Measurements from ENCODE around the gene PACS1. TPM values are rescaled to one million over a fixed set of nuclear protein-coding genes. Genes with fewer than 3 reads are reported as not detected.

Gene PACS1
- total RNA-seq, 1 donor from 2014 or later, result 13.6 TPM

DNA sequence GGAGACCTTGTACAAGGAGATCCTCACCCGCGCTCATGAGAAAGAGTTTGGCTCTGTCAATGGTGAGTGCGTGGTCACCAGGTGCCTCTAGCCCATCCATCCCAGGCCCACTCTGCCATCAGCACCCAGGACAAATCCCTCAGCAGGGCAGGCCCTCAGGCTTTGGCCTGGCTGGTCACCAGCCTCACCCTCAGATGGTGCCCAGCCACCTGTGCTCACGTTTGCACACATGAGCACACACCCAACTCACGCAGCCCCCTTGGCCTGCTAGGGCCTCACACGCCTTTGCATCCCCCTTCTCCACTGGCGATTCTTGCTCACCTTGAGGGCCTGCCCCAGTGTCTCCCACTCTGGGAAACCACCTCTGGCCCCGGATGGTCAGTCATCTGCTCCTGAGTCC, 194.3 kb downstream of the PACS1 start:
- Histone ChIP-seq H3K4me3 (ENCODE audit: low read length in 3 of 3) (no peak overlapping the region), H3K36me3 (ENCODE audit: control insufficient read depth in 3 of 3, insufficient read depth in 3 of 3, low read length in 3 of 3) (peaks cover 27 to 39% (median 34%) of the 10 kb centered on the region in 3 donors), H3K9me3 (ENCODE audit: control insufficient read depth in 3 of 3, low read length in 3 of 3) (no peaks in the 10 kb centered on the region), H3K27me3 (ENCODE audit: control insufficient read depth in 3 of 3, insufficient read depth in 3 of 3, low read length in 3 of 3) (no peaks in the 10 kb centered on the region), H3K4me1 (ENCODE audit: control insufficient read depth in 3 of 3, insufficient read depth in 3 of 3, low read length in 3 of 3) (peaks cover 10 to 23% (median 16%) of the 10 kb centered on the region in 3 donors), H3K27ac (ENCODE audit: low read depth, low read length) (no peak overlapping the region), H3K9ac (ENCODE audit: low read depth in 1 of 3, low read length in 3 of 3) (no peak overlapping the region)

DNA sequence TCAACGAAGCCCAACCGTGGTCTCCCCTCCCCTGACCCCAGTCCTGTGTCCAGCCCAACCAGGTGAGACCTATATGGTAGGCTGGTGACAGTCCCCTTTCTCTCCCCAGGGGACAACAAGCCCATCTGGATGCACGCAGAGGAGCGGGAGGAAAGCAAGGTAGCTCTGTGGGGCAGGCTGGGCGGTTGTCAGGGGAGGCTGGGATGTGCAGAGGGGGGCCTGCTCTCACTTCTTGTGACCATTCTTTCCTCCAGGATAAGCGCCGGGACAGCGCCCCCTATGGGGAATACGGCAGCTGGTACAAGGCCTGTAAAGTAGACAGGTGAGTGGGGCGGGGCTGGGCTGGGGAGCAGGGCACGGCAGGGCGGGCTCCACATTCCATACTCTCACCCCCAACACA, 194.8 kb downstream of the PACS1 start:
- peaks cover 27 to 38% (median 34%) of the 10 kb centered on the region in 3 donors for H3K36me3 ChIP-seq (ENCODE audit: control insufficient read depth in 3 of 3, insufficient read depth in 3 of 3, low read length in 3 of 3)
- H3K9ac ChIP-seq (ENCODE audit: low read depth in 1 of 3, low read length in 3 of 3), result no peak overlapping the region
- no peaks in the 10 kb centered on the region for H3K27me3 ChIP-seq (ENCODE audit: control insufficient read depth in 3 of 3, insufficient read depth in 3 of 3, low read length in 3 of 3)
- no peak overlapping the region for H3K4me3 ChIP-seq (ENCODE audit: low read length in 3 of 3)
- H3K9me3 ChIP-seq (ENCODE audit: control insufficient read depth in 3 of 3, low read length in 3 of 3), result no peaks in the 10 kb centered on the region
- peaks cover 15 to 29% (median 22%) of the 10 kb centered on the region in 3 donors for H3K4me1 ChIP-seq (ENCODE audit: control insufficient read depth in 3 of 3, insufficient read depth in 3 of 3, low read length in 3 of 3)
- H3K27ac ChIP-seq (ENCODE audit: low read depth, low read length), result no peak overlapping the region

DNA sequence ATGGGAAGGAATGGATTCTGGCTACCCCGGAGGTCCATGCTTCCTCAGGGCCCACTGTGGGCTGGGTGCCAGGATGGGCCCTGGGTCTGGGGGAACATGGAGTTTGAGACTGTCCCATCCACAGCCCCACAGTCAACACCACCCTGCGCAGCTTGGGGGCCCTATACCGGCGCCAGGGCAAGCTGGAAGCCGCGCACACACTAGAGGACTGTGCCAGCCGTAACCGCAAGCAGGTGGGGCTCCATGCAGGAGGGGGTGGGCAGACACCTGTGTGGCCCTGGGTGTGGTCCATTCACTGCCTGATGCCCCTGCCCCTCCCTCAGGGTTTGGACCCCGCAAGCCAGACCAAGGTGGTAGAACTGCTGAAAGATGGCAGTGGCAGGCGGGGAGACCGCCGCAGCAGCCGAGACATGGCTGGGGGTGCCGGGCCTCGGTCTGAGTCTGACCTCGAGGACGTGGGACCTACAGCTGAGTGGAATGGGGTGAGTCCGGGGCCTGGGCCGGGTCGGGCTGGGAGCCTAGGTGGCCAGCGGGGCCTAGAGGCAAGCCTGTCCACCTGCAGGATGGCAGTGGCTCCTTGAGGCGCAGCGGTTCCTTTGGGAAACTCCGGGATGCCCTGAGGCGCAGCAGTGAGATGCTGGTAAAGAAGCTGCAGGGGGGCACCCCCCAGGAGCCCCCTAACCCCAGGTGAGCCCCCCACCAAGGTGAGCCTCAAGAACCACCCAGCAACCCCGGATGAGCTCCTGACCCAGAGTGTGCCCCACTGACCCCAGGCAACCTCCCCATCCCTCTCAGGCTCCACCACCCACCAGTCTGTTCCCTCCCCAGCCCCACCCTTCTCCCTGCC, 195.7 kb downstream of the PACS1 start:
- H3K27me3 ChIP-seq (ENCODE audit: control insufficient read depth in 3 of 3, insufficient read depth in 3 of 3, low read length in 3 of 3), result no peaks in the 10 kb centered on the region
- H3K9ac ChIP-seq (ENCODE audit: low read depth in 1 of 3, low read length in 3 of 3), result no peak overlapping the region
- no peak overlapping the region for H3K27ac ChIP-seq (ENCODE audit: low read depth, low read length)
- peaks cover 29 to 38% (median 34%) of the 10 kb centered on the region in 3 donors for H3K36me3 ChIP-seq (ENCODE audit: control insufficient read depth in 3 of 3, insufficient read depth in 3 of 3, low read length in 3 of 3)
- H3K9me3 ChIP-seq (ENCODE audit: control insufficient read depth in 3 of 3, low read length in 3 of 3), result no peaks in the 10 kb centered on the region
- peaks cover 21 to 37% (median 29%) of the 10 kb centered on the region in 3 donors for H3K4me1 ChIP-seq (ENCODE audit: control insufficient read depth in 3 of 3, insufficient read depth in 3 of 3, low read length in 3 of 3)
- H3K4me3 ChIP-seq (ENCODE audit: low read length in 3 of 3), result no peak overlapping the region

DNA sequence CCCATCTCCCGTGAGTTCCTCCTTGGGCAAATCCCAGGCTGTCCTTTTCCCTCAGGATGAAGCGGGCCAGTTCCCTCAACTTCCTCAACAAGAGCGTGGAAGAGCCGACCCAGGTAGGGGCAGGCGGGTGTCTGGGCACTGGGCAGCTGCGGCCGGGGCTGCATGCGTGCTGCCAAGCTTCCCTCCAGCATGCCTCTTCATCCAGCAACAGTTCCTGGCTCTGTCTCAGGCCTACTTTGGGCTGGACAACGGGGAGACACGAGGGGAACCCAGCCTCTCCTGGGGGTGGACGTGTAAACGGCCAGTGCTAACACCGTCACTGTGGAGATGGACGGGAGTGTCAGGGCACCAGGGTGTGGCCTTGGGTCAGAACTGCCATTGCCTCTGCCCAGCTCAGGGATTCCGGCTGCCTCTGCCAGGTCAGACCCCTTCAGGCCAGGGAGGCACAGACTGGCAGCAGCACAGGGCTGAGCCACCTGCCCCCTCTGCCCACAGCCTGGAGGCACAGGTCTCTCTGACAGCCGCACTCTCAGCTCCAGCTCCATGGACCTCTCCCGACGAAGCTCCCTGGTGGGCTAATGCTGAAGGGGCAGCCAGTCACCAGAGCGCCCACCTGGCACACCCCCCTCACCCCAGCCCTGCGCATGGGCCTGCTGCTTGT, 196.4 kb downstream of the PACS1 start:
- Histone ChIP-seq H3K4me3 (ENCODE audit: low read length in 3 of 3) (peak overlapping the region; percentile 73 to 86 (median 85)), H3K9me3 (ENCODE audit: control insufficient read depth in 3 of 3, low read length in 3 of 3) (no peaks in the 10 kb centered on the region), H3K27me3 (ENCODE audit: control insufficient read depth in 3 of 3, insufficient read depth in 3 of 3, low read length in 3 of 3) (no peaks in the 10 kb centered on the region), H3K36me3 (ENCODE audit: control insufficient read depth in 3 of 3, insufficient read depth in 3 of 3, low read length in 3 of 3) (peaks cover 24 to 36% (median 31%) of the 10 kb centered on the region in 3 donors), H3K4me1 (ENCODE audit: control insufficient read depth in 3 of 3, insufficient read depth in 3 of 3, low read length in 3 of 3) (peaks cover 21 to 39% (median 30%) of the 10 kb centered on the region in 3 donors), H3K9ac (ENCODE audit: low read depth in 1 of 3, low read length in 3 of 3) (peak overlapping the region; percentile 70 to 77 (median 75)), H3K27ac (ENCODE audit: low read depth, low read length) (peak overlapping the region; percentile 65)

DNA sequence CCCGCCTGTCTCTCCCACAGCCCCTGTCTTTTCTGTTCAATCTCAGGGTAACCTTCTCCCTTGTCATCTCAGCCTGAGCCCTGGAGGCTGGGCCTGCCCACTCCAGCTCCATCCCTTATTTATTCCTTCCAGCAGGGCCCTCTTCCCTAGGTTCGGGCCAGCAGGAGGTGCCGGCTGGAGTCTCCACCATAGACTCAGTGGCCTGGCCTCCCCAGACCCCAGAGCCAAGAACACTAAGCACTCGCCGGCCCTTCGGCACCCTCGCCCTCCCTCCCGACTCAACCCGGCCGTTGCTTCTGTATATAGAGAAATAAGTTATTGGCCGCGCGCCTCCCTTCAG, 196.9 kb downstream of the PACS1 start:
- Histone ChIP-seq H3K27me3 (ENCODE audit: control insufficient read depth in 3 of 3, insufficient read depth in 3 of 3, low read length in 3 of 3) (no peaks in the 10 kb centered on the region), H3K9me3 (ENCODE audit: control insufficient read depth in 3 of 3, low read length in 3 of 3) (no peaks in the 10 kb centered on the region), H3K27ac (ENCODE audit: low read depth, low read length) (peak overlapping the region; percentile 65), H3K36me3 (ENCODE audit: control insufficient read depth in 3 of 3, insufficient read depth in 3 of 3, low read length in 3 of 3) (peaks cover 26 to 36% (median 31%) of the 10 kb centered on the region in 3 donors), H3K4me1 (ENCODE audit: control insufficient read depth in 3 of 3, insufficient read depth in 3 of 3, low read length in 3 of 3) (peaks cover 21 to 42% (median 30%) of the 10 kb centered on the region in 3 donors), H3K4me3 (ENCODE audit: low read length in 3 of 3) (peak overlapping the region; percentile 73 to 86 (median 85)), H3K9ac (ENCODE audit: low read depth in 1 of 3, low read length in 3 of 3) (peak overlapping the region; percentile 70 to 77 (median 75))

DNA sequence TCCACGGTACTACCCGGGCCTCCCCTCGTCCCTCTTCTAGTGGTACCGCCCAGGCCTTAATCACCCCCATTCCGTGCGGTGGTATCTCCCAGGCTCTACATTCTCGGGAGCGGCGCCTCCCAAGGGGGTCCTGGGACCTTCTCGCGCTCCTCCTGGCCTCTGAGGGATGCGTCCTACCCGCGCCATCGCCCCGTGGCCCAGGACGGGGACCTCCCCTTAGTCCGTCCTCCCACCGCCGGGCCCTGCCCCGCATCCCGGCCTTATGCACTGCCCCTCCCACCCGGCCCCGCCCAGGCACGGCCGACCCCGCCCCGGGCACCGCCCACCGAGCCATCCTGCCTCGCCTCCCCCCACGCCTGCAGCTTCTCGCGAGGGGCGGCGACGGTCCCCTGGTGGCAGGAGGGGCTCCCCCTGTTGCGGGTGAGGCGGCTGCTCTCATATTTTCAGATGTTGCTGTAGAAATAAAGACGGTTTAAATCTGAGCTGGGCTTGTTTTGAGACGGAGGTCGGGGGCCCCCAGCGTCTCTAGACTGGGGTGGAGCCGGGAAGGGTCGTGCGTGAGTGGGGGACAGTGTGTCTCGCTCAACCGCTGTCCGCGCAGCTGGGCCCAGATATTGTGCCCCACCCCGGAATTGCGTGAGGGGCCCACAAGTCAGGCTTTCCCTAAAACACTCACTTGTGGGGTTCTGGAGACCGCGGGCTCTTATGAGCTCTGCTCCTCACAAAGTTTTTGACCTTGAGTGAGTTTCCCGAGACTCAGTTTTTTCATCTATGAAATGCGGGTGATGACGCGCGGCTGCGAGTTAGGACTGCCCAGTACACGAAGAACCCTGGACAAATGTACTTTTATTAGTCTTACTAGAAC, 197.5 kb downstream of the PACS1 start:
- peak overlapping the region; percentile 92 to 99 (median 96) for H3K9ac ChIP-seq (ENCODE audit: low read depth in 1 of 3, low read length in 3 of 3)

DNA sequence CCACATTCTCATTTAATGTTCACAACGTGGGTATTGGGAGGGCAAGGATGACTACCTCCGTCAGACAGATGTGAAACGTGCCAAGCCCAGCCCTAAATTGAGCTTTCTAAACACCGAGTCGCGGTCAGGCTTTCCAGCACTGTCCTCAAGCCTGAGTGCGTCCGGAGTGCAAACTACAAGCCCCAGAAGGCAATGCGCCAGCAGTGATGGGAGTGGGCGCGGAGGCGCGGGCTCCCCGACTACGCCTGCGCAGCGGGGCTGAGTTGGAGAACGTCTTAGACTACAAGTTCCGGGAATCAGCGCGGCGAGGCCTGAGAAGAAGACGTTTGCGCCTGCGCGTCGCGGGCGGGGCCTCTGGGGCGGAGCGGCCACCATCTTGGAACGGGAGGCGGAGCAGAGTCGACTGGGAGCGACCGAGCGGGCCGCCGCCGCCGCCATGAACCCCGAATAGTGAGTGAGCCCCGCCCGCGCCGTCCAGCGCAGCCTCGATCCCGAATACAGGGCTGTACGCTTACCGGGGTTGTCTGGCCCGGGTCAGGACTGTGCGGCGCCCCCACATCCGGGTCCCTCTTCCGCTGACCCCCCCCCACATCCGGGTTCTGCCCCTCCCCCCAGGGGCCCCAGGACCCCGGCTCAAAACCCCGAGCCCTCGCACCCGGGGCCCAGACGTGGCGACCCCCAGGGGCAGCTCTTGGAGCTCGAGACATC, 198.3 kb downstream of the PACS1 start, which contains the start of gene RAB1B:
Gene RAB1B (plus strand): TSS at position 396 of the 708 bp plus-strand sequence. CDS start 41 bp downstream, at position 437.
- H3K9ac ChIP-seq (ENCODE audit: low read depth in 1 of 3, low read length in 3 of 3), result peak within 1 kb of the TSS; percentile 96 to 99 (median 97)
- peak within 1 kb of the TSS; percentile 86 to 96 (median 95) for H3K4me3 ChIP-seq (ENCODE audit: low read length in 3 of 3)
- H3K27me3 ChIP-seq (ENCODE audit: control insufficient read depth in 3 of 3, insufficient read depth in 3 of 3, low read length in 3 of 3), result no peaks in the 10 kb centered on the region
- H3K4me1 ChIP-seq (ENCODE audit: control insufficient read depth in 3 of 3, insufficient read depth in 3 of 3, low read length in 3 of 3), result peaks cover 21 to 42% (median 30%) of the 10 kb centered on the region in 3 donors
- H3K27ac ChIP-seq (ENCODE audit: low read depth, low read length), result peak within 1 kb of the TSS; percentile 87
- H3K36me3 ChIP-seq (ENCODE audit: control insufficient read depth in 3 of 3, insufficient read depth in 3 of 3, low read length in 3 of 3), result peaks cover 28 to 36% (median 33%) of the 10 kb centered on the region in 3 donors
- H3K9me3 ChIP-seq (ENCODE audit: control insufficient read depth in 3 of 3, low read length in 3 of 3), result no peaks in the 10 kb centered on the region

More for the DNA sequence above, 197.5 kb downstream of the PACS1 start:
- H3K27ac ChIP-seq (ENCODE audit: low read depth, low read length), result peak overlapping the region; percentile 87
- no peaks in the 10 kb centered on the region for H3K9me3 ChIP-seq (ENCODE audit: control insufficient read depth in 3 of 3, low read length in 3 of 3)
- peaks cover 27 to 36% (median 31%) of the 10 kb centered on the region in 3 donors for H3K36me3 ChIP-seq (ENCODE audit: control insufficient read depth in 3 of 3, insufficient read depth in 3 of 3, low read length in 3 of 3)
- peaks cover 21 to 42% (median 30%) of the 10 kb centered on the region in 3 donors for H3K4me1 ChIP-seq (ENCODE audit: control insufficient read depth in 3 of 3, insufficient read depth in 3 of 3, low read length in 3 of 3)
- no peaks in the 10 kb centered on the region for H3K27me3 ChIP-seq (ENCODE audit: control insufficient read depth in 3 of 3, insufficient read depth in 3 of 3, low read length in 3 of 3)
- H3K4me3 ChIP-seq (ENCODE audit: low read length in 3 of 3), result peak overlapping the region; percentile 84 to 86 (median 85)

DNA sequence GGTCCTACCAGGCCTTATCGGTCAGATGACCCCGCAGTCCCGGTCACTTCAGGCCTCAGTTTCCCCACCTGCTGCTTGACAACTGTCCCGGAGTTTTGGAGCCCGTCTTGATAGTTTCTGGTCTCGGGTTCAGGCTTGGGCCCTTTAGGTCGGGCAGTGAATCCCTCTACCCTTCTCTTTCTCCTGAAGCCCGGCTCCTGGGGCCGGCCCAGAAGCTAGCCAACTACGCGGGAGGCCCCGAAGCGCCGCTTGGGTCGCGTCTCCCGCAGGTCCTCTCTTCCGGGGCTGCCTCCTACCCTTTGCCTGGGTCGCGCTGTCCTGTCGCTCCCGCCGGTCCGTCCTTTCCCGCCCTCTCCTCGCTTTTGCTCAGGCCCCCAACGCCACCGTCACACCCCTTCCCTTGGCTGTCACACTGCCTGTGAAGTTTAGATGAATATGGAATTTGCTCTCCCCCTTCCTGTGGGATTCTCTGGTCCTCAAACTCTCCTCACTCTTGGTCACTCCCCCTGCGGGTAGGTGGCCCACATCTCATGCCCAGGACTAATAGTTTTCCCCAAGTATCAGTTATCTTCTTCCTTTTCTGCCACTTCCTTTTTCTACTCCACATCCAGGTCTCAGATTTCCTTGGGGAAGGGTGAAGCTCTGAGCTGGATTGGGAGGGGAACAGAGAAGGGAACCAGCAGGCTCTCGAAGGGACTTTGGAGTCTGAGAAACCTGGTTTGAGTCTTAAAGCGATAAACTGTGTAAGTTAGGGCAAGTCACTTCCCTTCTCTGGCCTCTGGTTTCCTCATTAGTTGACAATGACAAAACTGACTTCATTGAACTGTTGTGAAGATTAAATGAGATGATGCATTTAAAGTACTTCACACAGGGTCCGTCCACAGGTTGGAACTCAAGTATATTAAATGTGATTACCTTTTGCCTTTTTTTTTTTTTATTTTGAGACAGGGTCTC, 199.2 kb downstream of the PACS1 start:
- H3K9me3 ChIP-seq (ENCODE audit: control insufficient read depth in 3 of 3, low read length in 3 of 3), result no peaks in the 10 kb centered on the region
- no peaks in the 10 kb centered on the region for H3K27me3 ChIP-seq (ENCODE audit: control insufficient read depth in 3 of 3, insufficient read depth in 3 of 3, low read length in 3 of 3)
- H3K4me3 ChIP-seq (ENCODE audit: low read length in 3 of 3), result peak overlapping the region; percentile 86 to 96 (median 95)
- peaks cover 21 to 42% (median 30%) of the 10 kb centered on the region in 3 donors for H3K4me1 ChIP-seq (ENCODE audit: control insufficient read depth in 3 of 3, insufficient read depth in 3 of 3, low read length in 3 of 3)
- peak overlapping the region; percentile 87 for H3K27ac ChIP-seq (ENCODE audit: low read depth, low read length)
- peaks cover 34 to 40% (median 38%) of the 10 kb centered on the region in 3 donors for H3K36me3 ChIP-seq (ENCODE audit: control insufficient read depth in 3 of 3, insufficient read depth in 3 of 3, low read length in 3 of 3)
- H3K9ac ChIP-seq (ENCODE audit: low read depth in 1 of 3, low read length in 3 of 3), result peak overlapping the region; percentile 96 to 99 (median 97)
